ENCODE data around the gene SELPLG. TPM values are rescaled to one million over a fixed set of nuclear protein-coding genes. Genes with fewer than 3 reads are reported as not detected.

SELPLG gene
- total RNA-seq, 2 experiments from 2014 or later = 289 to 301 TPM

DNA sequence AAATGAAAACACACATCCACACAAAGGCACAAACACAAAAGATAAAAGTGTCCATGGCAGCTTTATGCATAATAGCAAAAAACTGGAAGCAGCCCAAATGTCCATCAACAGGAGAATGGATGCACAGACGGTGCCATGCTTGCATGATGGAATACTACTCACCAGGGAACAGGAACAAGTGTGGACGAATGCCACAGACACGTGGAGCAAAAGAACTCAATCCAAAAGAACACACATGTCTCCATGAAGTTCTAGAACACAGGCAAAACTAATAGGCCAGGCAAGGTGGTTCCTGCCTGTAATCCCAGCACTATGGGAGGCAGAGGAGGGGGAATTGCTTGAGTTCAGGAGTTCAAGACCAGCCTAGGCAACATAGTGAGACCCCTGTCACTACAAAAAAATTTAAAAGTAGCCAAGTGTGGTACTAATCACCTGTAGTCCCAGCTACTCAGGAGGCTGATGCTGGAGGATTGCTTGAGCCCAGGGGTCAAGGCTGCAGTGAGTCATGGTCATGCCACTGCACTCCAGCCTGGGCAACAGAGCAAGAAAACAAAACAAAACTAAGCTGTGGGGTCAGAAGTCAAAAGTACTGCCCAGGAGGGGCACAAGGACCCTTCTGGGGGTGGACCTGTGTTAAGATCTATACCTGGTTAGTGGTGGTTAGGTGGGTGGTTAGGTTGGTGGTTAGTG is 28.5 kb downstream of the SELPLG start:
- Mint-ChIP-seq H3K4me3 (peak overlapping the region; percentile 36), H3K9me3 (peaks cover 3% of the 10 kb centered on the region), H3K36me3 (ENCODE audit: low read depth) (peaks cover 4% of the 10 kb centered on the region), H3K27ac (peak overlapping the region; percentile 26), H3K27me3 (peaks cover 2% of the 10 kb centered on the region), H3K4me1 (no peaks in the 10 kb centered on the region)
- ChIA-PET CTCF (interaction anchor here (2.1 kb wide), 1 partner anchor 13 kb away, joined by 14 read pairs; no protein-coding TSS in a partner anchor), POLR2A (no interaction called here)
- no peak for DNase-seq

DNA sequence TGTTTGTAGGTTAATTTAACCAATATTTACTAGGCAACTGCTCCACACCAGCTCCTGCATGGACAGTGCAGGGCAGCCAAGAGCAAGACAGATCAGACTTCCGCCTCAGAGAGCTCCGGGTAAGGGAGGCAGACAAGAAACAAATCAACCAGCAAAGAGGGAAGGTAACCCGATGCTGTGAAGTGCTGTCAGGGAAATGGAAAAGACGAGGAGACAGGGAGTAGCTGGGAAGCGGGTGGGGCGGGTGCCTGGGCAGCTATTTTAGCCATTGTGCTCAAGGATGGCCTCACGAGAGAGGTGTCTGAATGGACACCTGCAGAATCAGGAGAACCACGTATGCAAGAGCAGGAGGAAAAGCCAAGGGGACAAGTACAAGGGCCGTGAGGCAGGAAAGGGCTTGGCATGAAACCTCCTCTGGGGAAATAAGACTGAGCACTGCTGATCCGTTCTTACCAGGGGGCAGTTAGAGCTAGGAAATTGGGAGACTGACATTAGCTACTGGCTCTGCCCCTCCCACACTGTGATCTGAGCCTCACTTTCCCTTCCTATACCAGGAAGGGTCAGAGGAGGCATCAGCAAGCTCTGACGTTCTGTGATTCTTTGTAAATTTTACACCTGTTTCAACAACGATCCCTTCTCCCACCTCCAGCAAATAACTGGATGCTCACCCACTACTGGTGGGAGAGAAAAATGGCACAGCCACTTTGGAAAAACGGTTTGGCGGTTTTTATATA is 29.3 kb downstream of the SELPLG start:
- Mint-ChIP-seq H3K36me3 (ENCODE audit: low read depth) (peaks cover 4% of the 10 kb centered on the region), H3K27me3 (peaks cover 2% of the 10 kb centered on the region), H3K9me3 (peaks cover 3% of the 10 kb centered on the region), H3K4me3 (no peak overlapping the region), H3K4me1 (no peaks in the 10 kb centered on the region), H3K27ac (no peak overlapping the region)
- DNase-seq = no peak
- CTCF ChIA-PET = interaction anchor here (2.1 kb wide), 1 partner anchor 14 kb away, joined by 14 read pairs; no protein-coding TSS in a partner anchor
- POLR2A ChIA-PET = no interaction called here

DNA sequence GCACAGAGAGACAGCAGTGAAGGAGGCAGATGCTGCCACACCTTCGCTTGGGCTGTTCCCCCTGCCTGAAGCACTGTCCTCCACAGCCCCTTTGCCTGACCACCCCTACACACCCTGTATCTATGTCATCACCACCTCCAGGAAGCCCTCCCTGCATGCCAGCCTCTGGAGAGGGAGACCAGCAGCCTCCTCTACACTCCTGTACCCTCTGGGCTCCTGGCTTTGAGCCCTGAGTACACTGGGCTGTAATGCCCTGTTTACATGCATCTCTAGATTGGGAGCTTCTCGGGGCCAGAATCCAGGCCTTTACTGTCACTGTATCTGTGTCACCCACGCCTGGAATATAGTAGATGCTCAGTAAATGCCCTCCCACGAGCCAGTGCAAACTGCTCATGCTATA is 30.0 kb downstream of the SELPLG start:
- Mint-ChIP-seq H3K9me3 (peaks cover 3% of the 10 kb centered on the region), H3K4me1 (no peaks in the 10 kb centered on the region), H3K36me3 (ENCODE audit: low read depth) (peaks cover 4% of the 10 kb centered on the region), H3K27me3 (peaks cover 2% of the 10 kb centered on the region), H3K4me3 (no peak overlapping the region), H3K27ac (no peak overlapping the region)
- CTCF ChIA-PET = interaction anchor here (2.1 kb wide), 1 partner anchor 15 kb away, joined by 14 read pairs; no protein-coding TSS in a partner anchor
- POLR2A ChIA-PET = no interaction called here
- DNase-seq = no peak

DNA sequence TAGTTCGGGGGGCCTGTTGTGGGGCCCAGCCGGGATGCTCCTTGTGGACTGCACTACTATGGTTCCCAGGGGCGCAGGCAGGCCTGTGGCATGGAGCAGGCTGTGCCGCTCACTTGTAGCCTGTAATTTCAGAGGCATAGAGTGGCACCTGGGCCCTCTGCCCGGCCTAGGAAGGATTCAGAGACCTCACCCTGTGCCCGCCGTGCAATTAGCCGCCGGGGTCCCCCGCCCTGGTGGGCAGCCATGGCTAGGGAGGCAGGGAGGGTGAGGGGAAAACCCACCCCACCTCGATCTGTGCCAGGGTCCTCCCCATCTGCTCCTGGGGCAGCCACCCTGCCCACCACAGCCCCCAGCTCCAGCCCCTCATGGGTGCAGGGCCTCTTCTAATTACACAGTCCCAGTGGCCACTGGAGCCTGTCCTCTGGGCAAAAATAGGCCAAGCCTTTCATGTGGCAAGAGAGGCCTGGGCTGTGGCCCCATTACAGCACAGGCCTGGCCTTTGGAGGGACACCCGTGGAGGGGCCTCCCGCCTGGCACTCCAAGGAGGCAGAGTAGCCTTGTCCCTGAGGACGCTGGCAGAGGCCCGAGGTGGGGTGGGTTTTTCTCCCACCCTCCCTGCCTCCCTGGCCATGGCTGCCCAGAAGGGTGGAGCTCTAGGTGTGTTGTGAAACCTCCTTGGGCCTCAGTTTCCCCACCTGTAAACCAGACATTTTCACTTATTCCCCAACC is 30.6 kb downstream of the SELPLG start:
- H3K36me3 Mint-ChIP-seq (ENCODE audit: low read depth) = peaks cover 4% of the 10 kb centered on the region
- H3K27ac Mint-ChIP-seq = no peak overlapping the region
- peaks cover 3% of the 10 kb centered on the region for H3K9me3 Mint-ChIP-seq
- no peak overlapping the region for H3K4me3 Mint-ChIP-seq
- POLR2A ChIA-PET = no interaction called here
- DNase-seq = no peak
- peaks cover 2% of the 10 kb centered on the region for H3K27me3 Mint-ChIP-seq
- no peaks in the 10 kb centered on the region for H3K4me1 Mint-ChIP-seq
- CTCF ChIA-PET = no interaction called here

DNA sequence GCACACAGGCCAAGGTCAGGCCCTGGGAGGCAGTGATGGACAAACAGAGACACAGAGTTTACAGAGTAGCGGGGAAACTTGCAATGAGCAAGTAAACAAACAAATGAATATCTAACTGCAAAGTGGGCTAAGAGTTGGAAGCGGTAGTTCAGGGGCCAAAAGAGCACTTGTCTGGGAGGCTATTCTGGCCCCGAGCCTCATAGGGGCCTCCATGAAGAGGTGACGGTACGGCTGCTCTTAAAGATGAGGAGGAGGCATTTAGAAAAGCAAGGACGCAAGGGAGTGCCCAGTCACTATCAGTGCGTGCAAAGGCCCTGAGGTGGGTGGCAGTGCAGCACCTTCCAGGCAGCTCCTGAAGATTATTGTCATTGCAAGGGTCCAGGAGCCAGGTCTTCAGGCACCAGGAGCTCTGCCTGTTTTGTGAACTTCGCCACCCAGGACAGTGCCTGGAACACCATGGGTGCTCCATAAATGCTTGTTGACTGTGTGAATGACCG is 31.4 kb downstream of the SELPLG start:
- H3K4me3 Mint-ChIP-seq = no peak overlapping the region
- POLR2A ChIA-PET = no interaction called here
- H3K9me3 Mint-ChIP-seq = peaks cover 3% of the 10 kb centered on the region
- peaks cover 2% of the 10 kb centered on the region for H3K27me3 Mint-ChIP-seq
- H3K4me1 Mint-ChIP-seq = no peaks in the 10 kb centered on the region
- H3K27ac Mint-ChIP-seq = no peak overlapping the region
- H3K36me3 Mint-ChIP-seq (ENCODE audit: low read depth) = peaks cover 4% of the 10 kb centered on the region
- CTCF ChIA-PET = no interaction called here
- DNase-seq = no peak

DNA sequence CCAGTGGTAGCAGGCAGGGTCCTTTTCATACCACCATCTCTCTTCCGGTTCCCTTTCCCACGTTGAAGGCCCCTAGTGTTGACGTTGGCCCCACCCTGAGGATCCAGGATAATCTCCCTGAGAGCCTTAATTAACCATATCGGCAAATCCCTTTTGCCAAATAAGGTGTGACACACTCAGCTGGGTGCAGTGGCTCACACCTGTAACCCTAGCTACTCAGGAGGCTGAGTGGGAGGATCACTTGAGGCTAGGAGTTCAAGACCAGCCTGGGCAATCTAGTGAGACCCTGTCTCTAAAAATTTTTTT is 33.0 kb downstream of the SELPLG start:
- no peak overlapping the region for H3K27ac Mint-ChIP-seq
- H3K9me3 Mint-ChIP-seq = peaks cover 3% of the 10 kb centered on the region
- ChIA-PET CTCF (interaction anchor here (1.5 kb wide), 1 partner anchor 17 kb away, joined by 8 read pairs; no protein-coding TSS in a partner anchor), POLR2A (no interaction called here)
- no peak for DNase-seq
- no peaks in the 10 kb centered on the region for H3K4me1 Mint-ChIP-seq
- peaks cover 4% of the 10 kb centered on the region for H3K36me3 Mint-ChIP-seq (ENCODE audit: low read depth)
- H3K27me3 Mint-ChIP-seq = peaks cover 2% of the 10 kb centered on the region
- no peak overlapping the region for H3K4me3 Mint-ChIP-seq

DNA sequence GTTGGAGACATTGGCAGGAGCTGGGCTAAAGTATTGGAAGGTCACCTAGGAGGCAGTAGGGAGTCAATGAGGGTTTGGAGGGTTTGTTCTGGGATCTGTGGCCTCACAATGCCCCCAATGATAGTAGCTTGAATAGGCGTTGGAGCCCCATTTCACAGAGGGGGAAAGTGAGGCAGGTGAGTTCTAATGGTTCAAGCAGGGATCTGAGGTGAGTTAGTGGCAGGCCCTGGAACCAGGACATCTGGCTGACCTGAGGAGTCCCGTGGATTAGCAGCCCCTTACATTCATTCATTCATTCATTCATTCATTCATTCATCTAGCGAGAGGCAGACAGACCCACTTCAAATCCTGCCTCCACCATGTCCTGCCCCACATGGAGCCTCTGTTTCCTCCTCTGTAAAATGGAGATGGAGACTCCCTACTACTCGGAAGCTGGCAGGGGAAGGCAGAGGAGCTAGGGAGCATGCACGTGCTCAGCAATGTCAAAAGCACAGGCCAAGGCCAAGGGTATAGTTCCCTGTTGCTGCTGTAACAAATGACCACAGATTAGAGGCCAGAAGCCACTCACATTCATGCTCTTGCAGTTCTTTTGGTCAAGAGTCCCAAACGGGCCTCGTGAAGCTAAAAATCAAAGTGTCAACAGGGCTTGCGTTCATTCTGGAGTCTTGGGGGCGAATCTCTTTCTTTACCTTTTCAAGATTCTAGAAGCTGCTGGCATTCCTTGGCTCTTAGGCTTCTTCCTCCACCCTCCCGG is 33.6 kb downstream of the SELPLG start:
- no peak overlapping the region for H3K4me3 Mint-ChIP-seq
- POLR2A ChIA-PET = no interaction called here
- H3K27ac Mint-ChIP-seq = no peak overlapping the region
- CTCF ChIA-PET = interaction anchor here (1.5 kb wide), 1 partner anchor 18 kb away, joined by 8 read pairs; no protein-coding TSS in a partner anchor
- H3K36me3 Mint-ChIP-seq (ENCODE audit: low read depth) = no peaks in the 10 kb centered on the region
- no peak for DNase-seq
- H3K4me1 Mint-ChIP-seq = no peaks in the 10 kb centered on the region
- H3K9me3 Mint-ChIP-seq = no peaks in the 10 kb centered on the region
- peaks cover 2% of the 10 kb centered on the region for H3K27me3 Mint-ChIP-seq

DNA sequence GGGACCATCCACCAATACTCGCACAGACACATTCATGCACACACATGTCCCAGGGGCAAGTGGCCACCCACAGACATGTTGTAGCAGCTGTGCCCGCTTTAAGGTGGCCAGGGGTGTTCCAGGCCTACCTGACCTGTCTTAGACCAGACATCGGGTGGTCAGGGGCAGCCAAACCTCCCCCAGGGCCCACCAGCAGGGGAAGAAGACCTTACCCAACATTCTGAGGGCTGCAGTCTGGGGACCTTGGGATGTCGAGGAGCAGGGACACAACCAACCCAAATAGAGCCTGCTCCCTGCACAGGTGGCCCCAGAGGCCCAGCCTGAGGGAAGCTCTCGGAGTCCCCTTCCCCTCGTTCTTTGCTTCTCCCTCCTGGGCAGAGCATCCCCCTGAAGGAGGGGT is 34.2 kb downstream of the SELPLG start:
- no peak overlapping the region for H3K27ac Mint-ChIP-seq
- H3K4me3 Mint-ChIP-seq = no peak overlapping the region
- DNase-seq = no peak
- ChIA-PET CTCF (interaction anchor here (1.5 kb wide), 1 partner anchor 18 kb away, joined by 8 read pairs; no protein-coding TSS in a partner anchor), POLR2A (no interaction called here)
- H3K4me1 Mint-ChIP-seq = no peaks in the 10 kb centered on the region
- H3K27me3 Mint-ChIP-seq = peaks cover 2% of the 10 kb centered on the region
- H3K9me3 Mint-ChIP-seq = no peaks in the 10 kb centered on the region
- H3K36me3 Mint-ChIP-seq (ENCODE audit: low read depth) = no peaks in the 10 kb centered on the region

DNA sequence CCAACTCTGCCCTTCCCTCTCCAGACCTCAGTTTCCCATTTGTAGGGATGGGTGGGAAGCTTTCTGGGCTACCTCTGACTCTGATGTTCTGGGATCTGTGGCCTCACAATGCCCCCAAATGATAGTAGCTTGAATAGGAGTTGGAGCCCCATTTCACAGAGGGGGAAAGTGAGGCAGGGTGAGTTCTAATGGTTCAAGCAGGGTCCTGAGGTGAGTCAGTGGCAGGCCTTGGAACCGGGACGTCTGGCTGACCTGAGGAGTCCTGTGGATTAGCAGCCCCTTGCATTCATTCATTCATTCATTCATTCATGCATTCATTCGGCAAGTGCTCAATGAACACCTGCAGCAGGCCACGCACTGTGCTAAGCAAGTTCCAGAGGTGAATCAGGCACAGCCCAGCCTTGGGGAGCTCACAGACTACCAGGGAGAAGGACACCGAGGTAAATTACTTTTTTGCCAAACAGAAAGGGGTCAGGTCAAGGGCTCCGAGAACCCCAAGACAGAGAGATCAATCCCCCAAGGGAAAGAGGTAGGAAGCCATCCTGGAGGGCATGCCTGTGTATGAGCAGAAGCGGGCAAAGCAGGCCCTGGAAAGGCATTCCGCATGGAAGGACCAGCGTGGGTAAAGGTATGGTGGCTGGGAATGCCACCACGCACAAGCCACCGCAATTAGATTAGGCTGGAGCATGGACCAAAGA is 35.0 kb downstream of the SELPLG start:
- CTCF ChIA-PET = interaction anchor here (1.5 kb wide), 1 partner anchor 19 kb away, joined by 3 read pairs; no protein-coding TSS in a partner anchor

DNA sequence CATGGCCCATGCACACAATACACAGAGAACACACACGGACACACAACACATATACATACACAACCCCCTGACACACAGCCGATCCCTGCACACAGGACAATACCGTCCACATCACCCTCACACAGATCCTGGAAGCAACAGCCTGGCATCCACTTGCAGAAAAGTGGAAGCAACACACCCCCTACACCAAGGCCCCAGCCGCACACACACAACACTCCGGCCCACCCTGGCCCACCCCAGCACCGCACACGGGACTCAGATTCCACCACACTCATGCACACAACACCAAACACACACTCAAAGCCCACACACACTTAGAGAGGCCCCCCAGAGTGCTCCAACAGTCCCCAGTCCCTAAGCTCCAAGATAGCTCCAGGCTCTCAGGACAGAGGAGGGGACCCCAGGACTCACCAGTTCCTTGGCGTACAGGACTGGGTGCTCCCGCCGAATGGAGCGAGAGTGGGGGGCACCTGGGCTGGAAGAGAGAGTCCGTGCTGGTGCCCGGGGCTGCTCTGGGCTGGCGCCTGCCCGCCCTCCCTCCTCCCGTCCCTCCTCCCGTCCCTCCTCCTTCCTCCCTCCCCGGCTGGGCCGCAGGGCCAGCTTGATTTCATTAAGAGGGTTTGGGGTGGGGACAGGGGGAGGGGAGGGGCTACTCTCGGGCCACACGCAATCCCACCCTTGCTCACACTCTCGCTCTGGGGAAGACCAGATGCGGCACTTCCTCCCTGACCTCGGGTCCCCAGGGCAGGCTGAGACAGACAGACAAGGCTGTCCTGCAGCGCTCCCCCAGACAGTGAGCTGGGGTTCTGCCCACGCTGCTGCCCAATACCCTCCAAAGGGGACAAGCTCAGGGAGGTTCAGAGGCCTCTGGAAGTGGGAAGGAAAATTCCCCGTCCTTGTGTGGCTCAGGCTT is 35.9 kb downstream of the SELPLG start, which contains the start of gene TMEM119:
Gene TMEM119, minus strand, starts transcription at position 526 of the 913 bp plus-strand sequence. CDS start 5,701 bp downstream, outside the sequence.
- no peaks in the 10 kb centered on the region for H3K36me3 Mint-ChIP-seq (ENCODE audit: low read depth)
- DNase-seq = no peak
- no peaks in the 10 kb centered on the region for H3K4me1 Mint-ChIP-seq
- no peaks in the 10 kb centered on the region for H3K27me3 Mint-ChIP-seq
- POLR2A ChIA-PET = no interaction called here
- no peaks in the 10 kb centered on the region for H3K9me3 Mint-ChIP-seq
- H3K4me3 Mint-ChIP-seq = no peak within 1 kb of the TSS
- no peak within 1 kb of the TSS for H3K27ac Mint-ChIP-seq
- CTCF ChIA-PET = interaction anchor here (1.5 kb wide), 1 partner anchor 20 kb away, joined by 3 read pairs; no protein-coding TSS in a partner anchor

More for the DNA sequence above, 35.0 kb downstream of the SELPLG start:
- Mint-ChIP-seq H3K9me3 (no peaks in the 10 kb centered on the region), H3K4me3 (no peak overlapping the region), H3K36me3 (ENCODE audit: low read depth) (no peaks in the 10 kb centered on the region), H3K4me1 (no peaks in the 10 kb centered on the region), H3K27me3 (no peaks in the 10 kb centered on the region), H3K27ac (no peak overlapping the region)
- POLR2A ChIA-PET = no interaction called here
- no peak for DNase-seq

DNA sequence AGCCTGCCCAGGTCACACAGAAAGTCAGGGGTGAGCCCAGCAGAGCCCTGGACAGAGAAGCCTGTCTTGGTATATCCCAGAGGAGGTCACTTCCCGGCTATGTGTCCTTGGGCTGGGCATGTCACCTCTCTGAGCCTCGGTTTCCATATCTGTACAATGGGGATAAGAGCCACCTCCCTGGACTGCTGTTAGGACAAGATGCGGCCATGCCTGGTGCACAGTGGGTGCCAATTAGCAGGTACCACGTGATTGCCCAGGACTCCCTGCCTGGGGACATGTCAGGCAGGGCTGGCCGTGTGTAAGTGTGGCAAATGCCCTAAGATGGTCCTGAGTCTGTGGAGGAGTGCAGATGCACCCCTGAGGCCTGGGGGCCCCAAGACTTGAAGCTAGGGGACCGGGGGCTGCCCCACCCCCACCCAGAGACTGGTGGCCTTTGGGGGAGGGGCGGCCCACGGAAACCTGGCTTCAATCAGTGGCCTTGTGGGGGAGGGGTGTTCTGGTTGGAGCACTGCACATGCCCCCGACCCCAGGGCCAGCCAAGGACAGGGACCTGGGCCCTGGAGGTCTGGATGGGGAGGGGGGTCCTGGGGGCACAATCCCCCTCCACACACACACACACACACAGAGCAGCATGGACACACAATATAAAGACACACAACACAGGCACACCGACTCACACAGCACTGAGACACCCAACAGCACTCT is 36.7 kb downstream of the SELPLG start:
- DNase-seq = no peak
- H3K27ac Mint-ChIP-seq = no peak overlapping the region
- no peaks in the 10 kb centered on the region for H3K4me1 Mint-ChIP-seq
- H3K36me3 Mint-ChIP-seq (ENCODE audit: low read depth) = no peaks in the 10 kb centered on the region
- H3K9me3 Mint-ChIP-seq = no peaks in the 10 kb centered on the region
- ChIA-PET CTCF (no interaction called here), POLR2A (interaction anchor here (1.1 kb wide), 1 partner anchor 41 kb away, joined by 3 read pairs; no protein-coding TSS in a partner anchor)
- H3K4me3 Mint-ChIP-seq = no peak overlapping the region
- no peaks in the 10 kb centered on the region for H3K27me3 Mint-ChIP-seq

Data from activated CD4-positive, alpha-beta memory T cell treated with anti-CD3 and anti-CD28 coated beads, Interleukin-2, amount 10 ng/mL, durations not matched to agents 7 days and 5 days (primary cell).